ENCODE results near the gene TPRKB. TPM values are rescaled to one million over a fixed set of nuclear protein-coding genes. Genes with fewer than 3 reads are reported as not detected.

TPRKB gene
- total RNA-seq, 2 donors from 2014 or later = 21.6 to 28.3 TPM

- Histone ChIP-seq H3K4me1 (no peaks in the 10 kb centered on the region), H3K27me3 (no peaks in the 10 kb centered on the region), H3K4me3 (no peak overlapping the region), H3K27ac (no peak overlapping the region), H3K9me3 (no peaks in the 10 kb centered on the region), H3K36me3 (peaks cover 11% of the 10 kb centered on the region)
- TF ChIP-seq CTCF (IDR thresholded peaks at IDR 0.05) = no peak
- DNase-seq (ENCODE audit: low spot score) = no peak
Measured at GRCh38 chr2:73746877-73747208, 9.7 kb upstream of the TPRKB start.

- Histone ChIP-seq H3K36me3 (peaks cover 11% of the 10 kb centered on the region), H3K4me3 (no peak overlapping the region), H3K27me3 (no peaks in the 10 kb centered on the region), H3K27ac (no peak overlapping the region), H3K4me1 (no peaks in the 10 kb centered on the region), H3K9me3 (no peaks in the 10 kb centered on the region)
- no peak for TF ChIP-seq CTCF (IDR thresholded peaks at IDR 0.05)
- DNase-seq (ENCODE audit: low spot score) = no peak
Measured at GRCh38 chr2:73746015-73746876, 9.1 kb upstream of the TPRKB start.

- H3K4me1 ChIP-seq = peaks cover 0 to 16% of the 10 kb centered on the region in 2 donors
- H3K4me3 ChIP-seq = no peak overlapping the region
- H3K9me3 ChIP-seq = no peaks in the 10 kb centered on the region
- no peaks in the 10 kb centered on the region for H3K27me3 ChIP-seq
- DNase-seq (ENCODE audit: low spot score) = no peak
- H3K36me3 ChIP-seq = peaks cover under 1% of the 10 kb centered on the region
- TF ChIP-seq CTCF (IDR thresholded peaks at IDR 0.05) = no peak
- H3K27ac ChIP-seq = no peak overlapping the region
Measured at GRCh38 chr2:73740767-73741166, 3.6 kb upstream of the TPRKB start.

GRCh38 chr2:73739101-73739500, 2.0 kb upstream of the TPRKB start:
- H3K27me3 ChIP-seq = no peaks in the 10 kb centered on the region
- no peak overlapping the region for H3K27ac ChIP-seq
- no peaks in the 10 kb centered on the region for H3K9me3 ChIP-seq
- H3K4me3 ChIP-seq = no peak overlapping the region
- H3K4me1 ChIP-seq = peaks cover 0 to 16% of the 10 kb centered on the region in 2 donors
- no peak for DNase-seq (ENCODE audit: low spot score)
- no peaks in the 10 kb centered on the region for H3K36me3 ChIP-seq
- TF ChIP-seq CTCF (IDR thresholded peaks at IDR 0.05) = no peak

- peak overlapping the region; percentile 66 to 69 for H3K27ac ChIP-seq
- no peaks in the 10 kb centered on the region for H3K9me3 ChIP-seq
- peak overlapping the region; percentile 68 to 82 for H3K4me3 ChIP-seq
- peaks cover 0 to 16% of the 10 kb centered on the region in 2 donors for H3K4me1 ChIP-seq
- TF ChIP-seq CTCF (IDR thresholded peaks at IDR 0.05) = no peak
- DNase-seq (ENCODE audit: low spot score) = no peak
- H3K36me3 ChIP-seq = peaks cover 19% of the 10 kb centered on the region
- no peaks in the 10 kb centered on the region for H3K27me3 ChIP-seq
Measured at GRCh38 chr2:73736378-73736777, 767 bp downstream of the TPRKB start.

GRCh38 chr2:73730810-73731209, 6.3 kb downstream of the TPRKB start:
- no peak for DNase-seq (ENCODE audit: low spot score)
- Histone ChIP-seq H3K36me3 (peaks cover 33% of the 10 kb centered on the region), H3K27ac (peak overlapping the region in 1 of 2 donors; percentile 4)

More at GRCh38 chr2:73730810-73731209, 6.3 kb downstream of the TPRKB start:
- TF ChIP-seq CTCF (IDR thresholded peaks at IDR 0.05) = no peak
- H3K4me3 ChIP-seq = no peak overlapping the region
- H3K27me3 ChIP-seq = no peaks in the 10 kb centered on the region
- peaks cover 0 to under 1% of the 10 kb centered on the region in 2 donors for H3K4me1 ChIP-seq
- no peaks in the 10 kb centered on the region for H3K9me3 ChIP-seq
